Breast epithelium (tissue), 3 donors: Measurements from ENCODE around the gene TMTC2.

Source experiments
- POLR2A ChIP-seq: fragments of 450-650 bp; IDR thresholded peaks from one replicate; pipeline ENCODE4 v1.6.1; 2016; ENCODE audit warnings: antibody characterized with exemption, mild to moderate bottlenecking, moderate library complexity
- TF ChIP-seq, protein P1 (sequence below), 3 donors: fragments of 450-650 bp; IDR thresholded peaks; one replicate each; pipeline ENCODE4 v1.5.1; 2016 to 2017; ENCODE audit warnings: antibody characterized with exemption in 3 of 3, mild to moderate bottlenecking in 3 of 3, moderate library complexity in 3 of 3

DNA sequence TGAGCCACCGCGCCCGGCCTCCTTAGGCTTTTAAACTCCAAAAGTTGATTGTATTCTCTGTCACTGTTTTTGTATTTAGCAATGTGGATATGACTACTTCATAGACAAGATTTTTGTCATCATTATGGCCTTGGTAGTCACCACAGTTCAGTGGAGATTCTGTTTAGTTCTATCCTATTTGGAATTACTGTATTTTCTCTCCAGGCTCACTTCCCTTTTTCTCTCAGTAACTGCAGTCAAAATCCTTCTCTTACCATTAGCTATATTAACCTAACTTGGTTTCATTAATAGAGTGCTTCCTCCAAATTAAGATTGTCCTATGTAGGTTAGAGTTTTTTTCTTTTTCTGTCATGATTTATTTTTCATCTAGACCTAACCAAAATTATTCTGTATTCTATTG, 283.9 kb downstream of the TMTC2 start:
- TF ChIP-seq POLR2A = no peak
- TF ChIP-seq, protein P1, sequence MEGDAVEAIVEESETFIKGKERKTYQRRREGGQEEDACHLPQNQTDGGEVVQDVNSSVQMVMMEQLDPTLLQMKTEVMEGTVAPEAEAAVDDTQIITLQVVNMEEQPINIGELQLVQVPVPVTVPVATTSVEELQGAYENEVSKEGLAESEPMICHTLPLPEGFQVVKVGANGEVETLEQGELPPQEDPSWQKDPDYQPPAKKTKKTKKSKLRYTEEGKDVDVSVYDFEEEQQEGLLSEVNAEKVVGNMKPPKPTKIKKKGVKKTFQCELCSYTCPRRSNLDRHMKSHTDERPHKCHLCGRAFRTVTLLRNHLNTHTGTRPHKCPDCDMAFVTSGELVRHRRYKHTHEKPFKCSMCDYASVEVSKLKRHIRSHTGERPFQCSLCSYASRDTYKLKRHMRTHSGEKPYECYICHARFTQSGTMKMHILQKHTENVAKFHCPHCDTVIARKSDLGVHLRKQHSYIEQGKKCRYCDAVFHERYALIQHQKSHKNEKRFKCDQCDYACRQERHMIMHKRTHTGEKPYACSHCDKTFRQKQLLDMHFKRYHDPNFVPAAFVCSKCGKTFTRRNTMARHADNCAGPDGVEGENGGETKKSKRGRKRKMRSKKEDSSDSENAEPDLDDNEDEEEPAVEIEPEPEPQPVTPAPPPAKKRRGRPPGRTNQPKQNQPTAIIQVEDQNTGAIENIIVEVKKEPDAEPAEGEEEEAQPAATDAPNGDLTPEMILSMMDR (IDR thresholded peaks at IDR 0.05) = no peak
